ENCODE results near the gene SCAMP1.
"Not testable (repeated sequence)": the region's sequence is repeated elsewhere in the genome, so short reads cannot be mapped to it uniquely, and the experiment has no call there.

Gene SCAMP1

DNA sequence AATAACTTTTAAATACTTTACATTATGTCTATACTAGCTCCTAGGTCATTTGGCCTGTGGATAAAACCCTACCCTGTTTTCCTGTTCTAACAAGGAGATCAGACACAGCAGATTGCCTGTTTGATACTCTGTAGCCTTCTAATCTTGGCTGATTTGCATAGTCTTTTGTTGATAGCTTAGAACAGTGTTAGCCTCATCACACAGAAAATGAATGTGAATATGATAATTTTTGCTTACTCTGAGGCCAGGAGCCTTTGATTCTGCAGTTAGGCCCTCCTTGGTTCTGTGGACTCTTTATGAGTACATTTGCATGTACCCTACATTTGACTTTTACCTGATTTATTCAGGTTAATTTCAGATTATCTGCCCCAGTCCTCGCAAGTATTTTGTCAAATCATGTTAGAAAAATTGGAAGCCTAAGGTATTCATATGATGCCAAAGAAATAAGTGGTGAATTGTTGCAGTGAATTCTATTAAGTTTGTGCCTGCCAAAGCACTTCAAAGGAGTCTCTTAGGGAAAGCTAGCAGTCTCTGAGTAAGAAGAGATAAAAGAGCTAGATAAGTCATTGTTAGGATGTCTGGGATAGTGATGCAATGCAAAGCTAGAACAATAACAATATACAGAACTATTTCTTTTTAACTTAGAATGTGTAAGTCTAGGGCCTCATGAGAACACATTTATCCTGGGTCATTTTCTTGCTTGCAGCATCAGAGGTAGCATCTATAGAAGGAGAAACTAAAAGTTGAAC, 56.4 kb downstream of the SCAMP1 start:
- DNase-seq, result no peak
- no peak for ATAC-seq (replicated peaks)
- Mint-ChIP-seq H3K27ac (no peak overlapping the region), H3K27me3 (no peaks in the 10 kb centered on the region), H3K36me3 (ENCODE audit: insufficient read depth) (peaks cover 47% of the 10 kb centered on the region), H3K4me1 (ENCODE audit: low read depth in 2 of 2) (peaks cover 13% of the 10 kb centered on the region in 2 donors), H3K9me3 (no peaks in the 10 kb centered on the region), H3K4me3 (no peak overlapping the region)

DNA sequence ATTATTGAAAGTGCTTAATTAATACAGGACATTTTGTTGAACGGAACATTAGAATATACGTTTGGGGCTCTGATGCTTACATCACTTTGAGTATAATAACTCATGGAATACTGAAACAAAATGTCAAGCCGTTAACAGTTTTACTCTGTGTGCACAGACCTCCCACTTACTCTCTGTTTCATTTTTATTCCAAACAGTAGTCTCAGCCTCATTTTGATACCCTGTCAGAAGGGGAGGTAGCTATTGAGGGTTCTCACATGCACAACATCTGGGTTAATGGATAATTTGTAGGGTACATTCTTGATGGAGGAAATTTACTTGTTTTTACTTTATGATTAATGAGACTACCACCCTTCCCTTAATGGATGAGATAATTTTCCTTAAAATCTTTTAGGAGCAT, 59.0 kb downstream of the SCAMP1 start:
- DNase-seq, result no peak
- H3K27me3 Mint-ChIP-seq, result no peaks in the 10 kb centered on the region
- ATAC-seq (replicated peaks), result no peak
- H3K27ac Mint-ChIP-seq, result no peak overlapping the region
- H3K4me1 Mint-ChIP-seq (ENCODE audit: low read depth in 2 of 2), result peaks cover 3 to 4% of the 10 kb centered on the region in 2 donors
- H3K4me3 Mint-ChIP-seq, result no peak overlapping the region
- H3K36me3 Mint-ChIP-seq (ENCODE audit: insufficient read depth), result peaks cover 51% of the 10 kb centered on the region
- no peaks in the 10 kb centered on the region for H3K9me3 Mint-ChIP-seq

DNA sequence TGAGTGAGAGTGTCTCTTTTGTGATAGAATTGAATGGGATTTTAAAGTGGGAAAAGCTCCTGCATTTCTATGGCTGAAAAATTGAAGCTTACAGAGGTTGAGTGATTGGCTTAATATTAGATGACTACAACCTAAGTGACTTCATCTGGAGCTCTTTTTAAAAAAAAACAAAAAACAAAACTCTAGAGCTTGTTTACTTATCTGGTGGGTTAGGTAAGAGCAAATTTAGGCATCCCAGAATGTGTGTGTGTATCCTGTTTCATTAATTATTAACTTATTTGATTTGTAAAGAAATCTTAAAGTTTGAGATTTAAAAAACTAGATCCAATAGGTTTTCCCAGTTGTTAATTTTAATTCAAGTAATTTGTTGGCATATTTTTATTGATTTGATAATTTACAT, 60.1 kb downstream of the SCAMP1 start:
- Mint-ChIP-seq H3K36me3 (ENCODE audit: insufficient read depth) (peaks cover 51% of the 10 kb centered on the region), H3K27me3 (no peaks in the 10 kb centered on the region), H3K4me3 (no peak overlapping the region), H3K27ac (no peak overlapping the region), H3K4me1 (ENCODE audit: low read depth in 2 of 2) (no peaks in the 10 kb centered on the region), H3K9me3 (no peaks in the 10 kb centered on the region)
- DNase-seq (no peak), ATAC-seq (replicated peaks) (no peak)

DNA sequence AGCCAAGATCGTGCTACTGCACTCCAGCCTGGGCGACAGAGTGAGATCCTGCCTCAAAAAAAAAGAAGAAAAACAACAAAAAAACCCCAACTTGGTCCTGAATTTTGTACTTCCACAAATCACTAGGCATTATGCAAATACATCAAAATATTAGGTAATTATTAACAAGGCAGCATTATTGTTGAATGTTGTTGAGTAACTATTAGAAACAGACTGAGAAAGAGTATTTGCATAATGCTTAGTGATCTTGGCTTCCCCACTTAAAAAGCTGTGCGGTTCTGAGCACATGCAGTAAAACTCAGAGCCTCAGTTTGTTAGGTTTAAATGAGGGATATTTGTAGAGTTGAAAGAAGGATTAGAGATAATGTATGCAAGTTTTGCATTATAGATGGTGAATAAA, 64.2 kb downstream of the SCAMP1 start:
- no peaks in the 10 kb centered on the region for H3K9me3 Mint-ChIP-seq
- no peak overlapping the region for H3K27ac Mint-ChIP-seq
- peaks cover 25% of the 10 kb centered on the region for H3K36me3 Mint-ChIP-seq (ENCODE audit: insufficient read depth)
- ATAC-seq (replicated peaks) (no peak), DNase-seq (no peak)
- H3K27me3 Mint-ChIP-seq, result no peaks in the 10 kb centered on the region
- H3K4me1 Mint-ChIP-seq (ENCODE audit: low read depth in 2 of 2), result peaks cover 0 to 4% of the 10 kb centered on the region in 2 donors
- H3K4me3 Mint-ChIP-seq, result no peak overlapping the region

DNA sequence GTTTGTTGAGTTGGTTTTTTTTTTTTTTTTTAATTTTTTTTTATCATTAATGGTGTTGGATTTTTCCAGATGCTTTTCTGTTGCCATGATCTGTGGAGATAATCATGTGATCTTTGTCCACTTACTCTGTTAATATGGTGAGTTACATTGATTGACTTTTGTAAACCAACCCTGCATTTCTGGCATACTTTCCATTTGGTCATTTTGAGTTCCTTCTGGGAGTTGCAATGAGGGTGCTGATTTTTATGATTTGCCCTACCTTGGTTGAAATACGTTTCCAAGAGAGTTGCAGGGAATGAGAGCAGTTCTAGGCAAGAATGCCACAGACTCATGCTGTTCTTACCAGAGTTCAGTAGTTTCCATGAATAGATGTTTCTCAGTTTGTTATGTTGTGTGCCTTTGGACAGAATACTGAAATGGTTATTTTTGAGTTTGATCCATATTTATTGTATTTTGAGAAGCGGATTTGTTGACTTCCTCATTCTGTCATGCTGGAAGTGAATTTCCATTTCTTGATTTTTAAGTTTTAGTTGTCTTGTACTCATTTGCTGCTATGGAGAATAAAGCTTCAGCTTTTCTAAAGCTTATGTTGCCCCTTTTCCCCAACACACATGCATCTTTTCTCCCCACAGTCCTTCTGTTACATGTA, 69.0 kb downstream of the SCAMP1 start:
- H3K4me1 Mint-ChIP-seq (ENCODE audit: low read depth in 2 of 2), result peaks cover 1 to 8% of the 10 kb centered on the region in 2 donors
- DNase-seq (no peak), ATAC-seq (replicated peaks) (no peak)
- peaks cover 12% of the 10 kb centered on the region for H3K36me3 Mint-ChIP-seq (ENCODE audit: insufficient read depth)
- no peaks in the 10 kb centered on the region for H3K27me3 Mint-ChIP-seq
- no peaks in the 10 kb centered on the region for H3K9me3 Mint-ChIP-seq
- H3K4me3 Mint-ChIP-seq, result no peak overlapping the region
- no peak overlapping the region for H3K27ac Mint-ChIP-seq

DNA sequence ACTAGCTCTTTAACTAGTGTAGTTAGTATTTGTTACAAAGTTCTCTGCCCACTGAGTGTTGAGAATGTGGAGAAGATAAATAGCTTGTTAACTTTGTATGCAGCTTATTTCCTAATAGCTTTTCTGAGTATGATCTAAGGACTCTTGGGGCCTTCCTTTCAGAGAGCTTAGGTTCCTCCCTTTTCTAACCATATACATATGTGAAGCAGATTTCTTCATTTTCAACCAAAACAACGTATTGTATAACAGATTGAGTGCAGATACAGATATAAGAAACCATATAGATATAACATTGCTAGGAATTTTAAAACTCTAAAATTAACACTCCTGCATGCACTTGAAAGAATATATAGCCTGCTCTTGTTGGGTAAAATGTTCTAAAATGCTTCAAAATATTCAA, 70.4 kb downstream of the SCAMP1 start:
- ATAC-seq (replicated peaks) (no peak), DNase-seq (no peak)
- Mint-ChIP-seq H3K4me3 (no peak overlapping the region), H3K4me1 (ENCODE audit: low read depth in 2 of 2) (peaks cover 1 to 9% of the 10 kb centered on the region in 2 donors), H3K27me3 (no peaks in the 10 kb centered on the region), H3K27ac (no peak overlapping the region), H3K9me3 (no peaks in the 10 kb centered on the region), H3K36me3 (ENCODE audit: insufficient read depth) (peaks cover 12% of the 10 kb centered on the region)

DNA sequence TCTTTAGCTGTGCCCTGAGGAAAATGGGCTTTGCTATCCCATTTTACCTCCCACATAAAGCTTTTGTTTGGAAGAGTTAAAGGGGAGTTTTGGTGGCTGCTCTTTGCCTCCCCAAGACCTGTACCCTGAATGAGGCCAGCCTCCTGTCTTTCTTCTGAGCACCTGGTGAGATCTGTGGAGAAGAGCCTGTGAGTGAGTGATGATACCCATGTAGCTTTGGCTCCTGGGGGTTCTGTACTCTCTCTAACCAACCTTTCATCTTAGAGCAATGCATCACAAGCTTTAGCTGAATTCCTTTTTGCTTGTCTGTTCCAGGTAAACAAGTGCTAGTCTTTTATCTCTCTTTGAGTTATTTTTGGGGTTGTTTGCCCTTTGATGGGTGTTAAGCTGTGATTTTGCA, 73.6 kb downstream of the SCAMP1 start:
- Mint-ChIP-seq H3K9me3 (no peaks in the 10 kb centered on the region), H3K27ac (no peak overlapping the region), H3K4me1 (ENCODE audit: low read depth in 2 of 2) (peaks cover 9 to 35% of the 10 kb centered on the region in 2 donors), H3K36me3 (ENCODE audit: insufficient read depth) (peaks cover 12% of the 10 kb centered on the region), H3K27me3 (no peaks in the 10 kb centered on the region), H3K4me3 (no peak overlapping the region)
- DNase-seq (no peak), ATAC-seq (replicated peaks) (no peak)

DNA sequence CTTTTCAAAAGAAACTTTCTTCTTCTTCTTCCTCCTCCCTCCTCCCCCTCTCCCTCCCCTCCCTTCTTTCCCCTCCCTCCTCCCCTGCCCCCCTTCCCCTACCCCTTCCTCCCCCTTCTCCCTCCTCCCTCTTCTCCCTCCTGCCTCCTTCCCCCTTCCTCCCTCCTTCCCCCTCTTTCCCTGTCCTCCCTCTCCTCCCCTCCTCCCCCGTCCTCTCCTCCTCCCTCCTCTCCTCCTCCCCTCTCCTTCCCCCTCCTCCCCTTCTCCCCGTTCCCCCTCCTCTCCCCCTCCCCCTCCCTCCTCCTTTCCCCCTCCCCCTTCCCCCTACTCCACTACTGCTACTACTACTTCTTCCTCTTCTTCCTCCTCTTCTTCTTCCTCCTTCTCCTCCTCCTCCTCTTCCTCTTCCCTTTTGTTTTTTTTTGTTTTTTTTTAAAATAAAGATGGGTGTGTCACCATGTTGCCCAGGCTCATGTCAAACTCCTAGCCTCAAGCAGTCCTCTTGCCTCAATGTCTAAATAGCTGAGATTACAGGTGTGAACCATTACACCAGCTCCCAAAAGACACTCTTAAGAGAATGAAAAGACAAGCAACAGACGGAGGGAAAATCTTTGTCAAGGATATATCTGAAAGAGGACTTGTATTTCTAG, 87.5 kb downstream of the SCAMP1 start:
- H3K4me1 Mint-ChIP-seq (ENCODE audit: low read depth in 2 of 2), result peaks cover 0 to 5% of the 10 kb centered on the region in 2 donors
- no peaks in the 10 kb centered on the region for H3K27me3 Mint-ChIP-seq
- no peak overlapping the region for H3K27ac Mint-ChIP-seq
- DNase-seq (no peak), ATAC-seq (replicated peaks) (no peak)
- no peaks in the 10 kb centered on the region for H3K9me3 Mint-ChIP-seq
- peaks cover 9% of the 10 kb centered on the region for H3K36me3 Mint-ChIP-seq (ENCODE audit: insufficient read depth)
- no peak overlapping the region for H3K4me3 Mint-ChIP-seq

DNA sequence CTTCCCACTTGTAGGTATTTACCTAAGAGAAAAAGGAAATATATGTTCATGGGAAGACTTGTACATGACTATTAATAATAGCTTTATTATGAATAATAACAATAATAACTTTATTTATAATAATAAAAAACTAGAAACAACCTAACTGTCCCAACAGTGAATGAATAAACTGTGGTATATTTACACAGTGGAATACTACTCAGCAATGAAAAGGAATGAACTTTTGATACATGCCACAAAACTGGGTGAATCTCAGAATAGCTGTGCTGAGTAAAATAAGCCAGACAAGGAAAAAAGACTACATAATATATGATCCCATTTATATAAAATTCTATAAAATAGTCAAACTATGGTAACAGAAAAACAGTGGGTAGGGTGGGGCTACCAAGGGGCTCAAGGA, 88.7 kb downstream of the SCAMP1 start:
- no peak overlapping the region for H3K4me3 Mint-ChIP-seq
- peaks cover 3% of the 10 kb centered on the region for H3K36me3 Mint-ChIP-seq (ENCODE audit: insufficient read depth)
- no peaks in the 10 kb centered on the region for H3K9me3 Mint-ChIP-seq
- peaks cover 0 to 2% of the 10 kb centered on the region in 2 donors for H3K4me1 Mint-ChIP-seq (ENCODE audit: low read depth in 2 of 2)
- ATAC-seq (replicated peaks) (no peak), DNase-seq (no peak)
- H3K27ac Mint-ChIP-seq, result no peak overlapping the region
- no peaks in the 10 kb centered on the region for H3K27me3 Mint-ChIP-seq

DNA sequence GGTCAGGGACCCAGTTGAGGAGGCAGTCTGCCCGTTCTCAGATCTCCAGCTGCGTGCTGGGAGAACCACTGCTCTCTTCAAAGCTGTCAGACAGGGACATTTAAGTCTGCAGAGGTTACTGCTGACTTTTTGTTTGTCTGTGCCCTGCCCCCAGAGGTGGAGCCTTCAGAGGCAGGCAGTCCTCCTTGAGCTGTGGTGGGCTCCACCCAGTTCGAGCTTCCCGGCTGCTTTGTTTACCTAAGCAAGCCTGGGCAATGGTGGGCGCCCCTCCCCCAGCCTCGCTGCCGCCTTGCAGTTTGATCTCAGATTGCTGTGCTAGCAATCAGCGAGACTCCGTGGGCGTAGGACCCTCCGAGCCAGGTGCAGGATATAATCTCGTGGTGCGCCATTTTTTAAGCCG, 97.1 kb downstream of the SCAMP1 start:
- H3K27me3 Mint-ChIP-seq; H3K4me3 Mint-ChIP-seq; H3K36me3 Mint-ChIP-seq (ENCODE audit: insufficient read depth); ATAC-seq (replicated peaks); H3K9me3 Mint-ChIP-seq; DNase-seq; H3K27ac Mint-ChIP-seq: not testable (repeated sequence)
- peaks cover 11 to 16% of the 10 kb centered on the region in 2 donors for H3K4me1 Mint-ChIP-seq (ENCODE audit: low read depth in 2 of 2)

DNA sequence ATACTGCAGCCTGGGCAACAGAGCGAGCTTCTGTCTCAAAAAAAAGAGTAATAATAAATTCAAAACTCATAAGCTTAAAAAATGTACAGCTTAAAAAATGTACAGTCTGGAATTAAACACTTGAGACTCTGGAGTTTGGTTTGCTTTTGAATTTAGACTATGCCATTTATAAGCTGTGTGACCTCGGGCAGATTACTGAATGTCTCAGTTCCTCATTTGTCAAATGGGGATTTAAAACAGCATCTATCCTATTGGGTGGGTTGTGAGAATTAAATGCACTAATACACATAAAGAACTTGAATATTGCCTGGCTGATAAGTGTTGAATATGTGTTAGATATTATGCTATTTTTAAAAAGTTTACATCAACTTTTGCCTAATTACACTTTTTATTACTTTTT, 98.4 kb downstream of the SCAMP1 start:
- no peaks in the 10 kb centered on the region for H3K9me3 Mint-ChIP-seq

DNA sequence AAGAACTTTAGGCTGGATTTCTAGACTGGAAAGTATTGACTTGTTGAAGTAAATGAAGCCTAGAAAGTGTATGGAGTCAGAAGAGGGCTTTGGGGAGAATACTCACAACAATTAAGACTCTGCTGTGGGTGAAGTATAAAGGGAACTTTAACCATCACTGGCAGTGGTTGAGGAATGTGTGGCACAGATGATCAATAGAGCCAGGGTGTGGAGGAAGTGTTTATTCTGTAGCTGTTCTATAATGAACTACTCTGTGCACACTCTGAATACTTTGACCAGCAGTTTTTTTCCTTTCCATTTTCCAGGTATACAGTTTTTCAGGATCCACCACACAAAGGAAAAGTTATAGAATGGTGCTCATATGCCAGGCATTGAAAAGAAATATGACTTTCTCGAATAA, 106.7 kb downstream of the SCAMP1 start:
- ATAC-seq (replicated peaks), result no peak
- H3K9me3 Mint-ChIP-seq, result no peaks in the 10 kb centered on the region
- H3K36me3 Mint-ChIP-seq (ENCODE audit: insufficient read depth), result peaks cover 9% of the 10 kb centered on the region
- peaks cover 0 to 16% of the 10 kb centered on the region in 2 donors for H3K4me1 Mint-ChIP-seq (ENCODE audit: low read depth in 2 of 2)
- H3K27ac Mint-ChIP-seq, result peak overlapping the region in 1 of 2 donors; percentile 6
- H3K4me3 Mint-ChIP-seq, result no peak overlapping the region
- H3K27me3 Mint-ChIP-seq, result no peaks in the 10 kb centered on the region
- DNase-seq, result no peak

More for the DNA sequence above, 98.4 kb downstream of the SCAMP1 start:
- Mint-ChIP-seq H3K4me1 (ENCODE audit: low read depth in 2 of 2) (peaks cover 11 to 16% of the 10 kb centered on the region in 2 donors), H3K27me3 (no peaks in the 10 kb centered on the region), H3K4me3 (no peak overlapping the region), H3K36me3 (ENCODE audit: insufficient read depth) (peaks cover 12% of the 10 kb centered on the region), H3K27ac (no peak overlapping the region)
- no peak for ATAC-seq (replicated peaks)
- DNase-seq, result no peak

DNA sequence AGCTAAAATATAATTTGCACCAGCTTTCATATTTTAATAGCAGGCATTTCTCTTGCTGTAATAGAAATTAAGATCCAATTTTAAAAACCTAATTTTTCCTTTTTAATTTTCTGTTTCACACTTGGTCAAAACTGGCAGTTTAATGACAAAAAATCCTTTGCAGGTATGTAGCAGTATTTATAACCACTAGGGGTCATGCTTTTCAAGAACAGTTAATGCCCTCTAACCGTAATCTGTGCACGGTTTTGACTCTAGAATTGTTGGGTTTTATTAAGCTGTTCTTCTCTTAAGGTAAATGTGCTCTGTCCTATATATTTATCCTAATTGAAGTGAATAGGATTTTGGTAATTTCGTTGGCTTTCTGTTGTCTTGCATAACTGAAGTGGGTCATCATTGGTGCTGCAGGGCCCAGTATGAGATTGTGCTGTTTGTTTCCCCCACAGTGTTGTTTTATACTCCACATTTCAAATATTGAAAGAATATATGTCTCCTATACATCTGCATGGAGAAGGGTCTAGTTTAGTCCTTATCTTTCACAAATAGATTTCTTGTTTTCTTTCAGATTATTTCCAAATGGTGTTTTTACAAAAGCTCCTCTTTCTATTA, 107.4 kb downstream of the SCAMP1 start:
- H3K4me3 Mint-ChIP-seq, result no peak overlapping the region
- H3K27ac Mint-ChIP-seq, result no peak overlapping the region
- peaks cover 9% of the 10 kb centered on the region for H3K36me3 Mint-ChIP-seq (ENCODE audit: insufficient read depth)
- DNase-seq (no peak), ATAC-seq (replicated peaks) (no peak)
- H3K4me1 Mint-ChIP-seq (ENCODE audit: low read depth in 2 of 2), result peaks cover 0 to 16% of the 10 kb centered on the region in 2 donors
- no peaks in the 10 kb centered on the region for H3K27me3 Mint-ChIP-seq
- H3K9me3 Mint-ChIP-seq, result no peaks in the 10 kb centered on the region
